ENCODE results near the gene DHX9.

DHX9 gene

GRCh38 chr1:182850319-182850718, 11.2 kb downstream of the DHX9 start:
- TF ChIP-seq POLR2AphosphoS5 (IDR thresholded peaks at IDR 0.05; ENCODE audit: low read depth, low read length) (no peak), FOXP2 (optimal IDR thresholded peaks at IDR 0.05; ENCODE audit: borderline replicate concordance, extremely low read depth, extremely low read length, insufficient read depth) (no peak), SIN3A (IDR thresholded peaks at IDR 0.05; ENCODE audit: borderline replicate concordance, insufficient read depth, low read length) (no peak), TAF1 (IDR thresholded peaks at IDR 0.05; ENCODE audit: borderline replicate concordance, insufficient read depth, low read length) (no peak)
- TF ChIP-seq, protein P1, sequence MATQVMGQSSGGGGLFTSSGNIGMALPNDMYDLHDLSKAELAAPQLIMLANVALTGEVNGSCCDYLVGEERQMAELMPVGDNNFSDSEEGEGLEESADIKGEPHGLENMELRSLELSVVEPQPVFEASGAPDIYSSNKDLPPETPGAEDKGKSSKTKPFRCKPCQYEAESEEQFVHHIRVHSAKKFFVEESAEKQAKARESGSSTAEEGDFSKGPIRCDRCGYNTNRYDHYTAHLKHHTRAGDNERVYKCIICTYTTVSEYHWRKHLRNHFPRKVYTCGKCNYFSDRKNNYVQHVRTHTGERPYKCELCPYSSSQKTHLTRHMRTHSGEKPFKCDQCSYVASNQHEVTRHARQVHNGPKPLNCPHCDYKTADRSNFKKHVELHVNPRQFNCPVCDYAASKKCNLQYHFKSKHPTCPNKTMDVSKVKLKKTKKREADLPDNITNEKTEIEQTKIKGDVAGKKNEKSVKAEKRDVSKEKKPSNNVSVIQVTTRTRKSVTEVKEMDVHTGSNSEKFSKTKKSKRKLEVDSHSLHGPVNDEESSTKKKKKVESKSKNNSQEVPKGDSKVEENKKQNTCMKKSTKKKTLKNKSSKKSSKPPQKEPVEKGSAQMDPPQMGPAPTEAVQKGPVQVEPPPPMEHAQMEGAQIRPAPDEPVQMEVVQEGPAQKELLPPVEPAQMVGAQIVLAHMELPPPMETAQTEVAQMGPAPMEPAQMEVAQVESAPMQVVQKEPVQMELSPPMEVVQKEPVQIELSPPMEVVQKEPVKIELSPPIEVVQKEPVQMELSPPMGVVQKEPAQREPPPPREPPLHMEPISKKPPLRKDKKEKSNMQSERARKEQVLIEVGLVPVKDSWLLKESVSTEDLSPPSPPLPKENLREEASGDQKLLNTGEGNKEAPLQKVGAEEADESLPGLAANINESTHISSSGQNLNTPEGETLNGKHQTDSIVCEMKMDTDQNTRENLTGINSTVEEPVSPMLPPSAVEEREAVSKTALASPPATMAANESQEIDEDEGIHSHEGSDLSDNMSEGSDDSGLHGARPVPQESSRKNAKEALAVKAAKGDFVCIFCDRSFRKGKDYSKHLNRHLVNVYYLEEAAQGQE (IDR thresholded peaks at IDR 0.05; ENCODE audit: insufficient read depth in 1 of 2, low read depth in 2 of 2, low read length in 2 of 2) = no peak

GRCh38 chr1:182851825-182852224, 12.7 kb downstream of the DHX9 start:
- TF ChIP-seq, protein P1 (IDR thresholded peaks at IDR 0.05; ENCODE audit: insufficient read depth in 1 of 2, low read depth in 2 of 2, low read length in 2 of 2) = no peak
- TF ChIP-seq SIN3A (IDR thresholded peaks at IDR 0.05; ENCODE audit: borderline replicate concordance, insufficient read depth, low read length) = no peak

DNA sequence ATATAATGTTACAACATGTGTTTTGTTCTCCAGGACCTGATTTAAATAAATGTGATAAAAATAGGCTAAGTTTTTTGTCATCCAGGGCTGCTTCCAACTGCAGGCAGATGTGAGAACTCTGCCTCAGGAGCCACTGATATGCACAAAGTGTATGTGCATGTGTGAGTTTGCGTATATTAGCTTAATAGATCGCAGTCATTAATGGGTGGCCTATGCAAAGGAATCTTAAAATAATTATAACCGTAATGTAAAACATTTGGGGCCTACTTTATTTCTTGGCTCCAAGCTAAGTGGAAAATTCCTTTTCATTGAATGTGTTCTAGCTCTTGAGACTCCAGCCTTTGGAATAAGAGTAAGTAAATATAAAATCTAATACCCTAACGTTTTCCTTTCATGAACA, 16.8 kb downstream of the DHX9 start:
- TF ChIP-seq, protein P1 (IDR thresholded peaks at IDR 0.05; ENCODE audit: insufficient read depth in 1 of 2, low read depth in 2 of 2, low read length in 2 of 2) = no peak
- no peak for TF ChIP-seq POLR2AphosphoS5 (IDR thresholded peaks at IDR 0.05; ENCODE audit: low read depth, low read length)
- no peak for TF ChIP-seq TAF1 (IDR thresholded peaks at IDR 0.05; ENCODE audit: borderline replicate concordance, insufficient read depth, low read length)
- no peak for TF ChIP-seq SIN3A (IDR thresholded peaks at IDR 0.05; ENCODE audit: borderline replicate concordance, insufficient read depth, low read length)
- TF ChIP-seq FOXP2 (optimal IDR thresholded peaks at IDR 0.05; ENCODE audit: borderline replicate concordance, extremely low read depth, extremely low read length, insufficient read depth) = no peak

GRCh38 chr1:182857212-182857611, 18.1 kb downstream of the DHX9 start:
- TF ChIP-seq, protein P1 (IDR thresholded peaks at IDR 0.05; ENCODE audit: insufficient read depth in 1 of 2, low read depth in 2 of 2, low read length in 2 of 2) = no peak
- TF ChIP-seq POLR2AphosphoS5 (IDR thresholded peaks at IDR 0.05; ENCODE audit: low read depth, low read length) (no peak), FOXP2 (optimal IDR thresholded peaks at IDR 0.05; ENCODE audit: borderline replicate concordance, extremely low read depth, extremely low read length, insufficient read depth) (no peak), SIN3A (IDR thresholded peaks at IDR 0.05; ENCODE audit: borderline replicate concordance, insufficient read depth, low read length) (no peak), TAF1 (IDR thresholded peaks at IDR 0.05; ENCODE audit: borderline replicate concordance, insufficient read depth, low read length) (no peak)

- no peak for TF ChIP-seq SIN3A (IDR thresholded peaks at IDR 0.05; ENCODE audit: borderline replicate concordance, insufficient read depth, low read length)
- no peak for TF ChIP-seq POLR2AphosphoS5 (IDR thresholded peaks at IDR 0.05; ENCODE audit: low read depth, low read length)
- TF ChIP-seq TAF1 (IDR thresholded peaks at IDR 0.05; ENCODE audit: borderline replicate concordance, insufficient read depth, low read length) = no peak
- no peak for TF ChIP-seq FOXP2 (optimal IDR thresholded peaks at IDR 0.05; ENCODE audit: borderline replicate concordance, extremely low read depth, extremely low read length, insufficient read depth)
- TF ChIP-seq, protein P1 (IDR thresholded peaks at IDR 0.05; ENCODE audit: insufficient read depth in 1 of 2, low read depth in 2 of 2, low read length in 2 of 2) = no peak
These were observed 21.5 kb downstream of the DHX9 start for GRCh38 chr1:182860658-182861057.
